Liver (tissue), 9 donors: Measurements from ENCODE around the gene TRIM15. TPM values are rescaled to one million over a fixed set of nuclear protein-coding genes. Genes with fewer than 3 reads are reported as not detected.

Source experiments
- DNase-seq: peaks from one replicate; pipeline ENCODE4 v3.0.0-alpha.2; 2017; ENCODE audit warnings: low spot score
- H3K27ac ChIP-seq, 2 donors: one replicate each; pipeline ENCODE4 v1.7.0; 2013; ENCODE audit warnings: inconsistent platforms in 2 of 2, low read length in 2 of 2, control low read depth in 1 of 2, low read depth in 1 of 2, mild to moderate bottlenecking in 1 of 2
- H3K27me3 ChIP-seq, 4 donors: one replicate each; pipeline versions ENCODE4 v1.6.1 to v1.7.0; 2013; ENCODE audit warnings: low read length in 3 of 4, inconsistent platforms in 1 of 4, mild to moderate bottlenecking in 1 of 4, moderate library complexity in 1 of 4; ENCODE audit not compliant: control insufficient read depth in 4 of 4, insufficient read depth in 4 of 4
- H3K36me3 ChIP-seq, 4 donors: one replicate each; pipeline versions ENCODE4 v1.6.1 to v1.7.0; 2013; ENCODE audit warnings: low read length in 3 of 4, mild to moderate bottlenecking in 3 of 4, low read depth in 1 of 4, moderate library complexity in 1 of 4; ENCODE audit not compliant: control insufficient read depth in 4 of 4, insufficient read depth in 3 of 4
- H3K4me1 ChIP-seq, 4 donors: one replicate each; pipeline versions ENCODE4 v1.6.1 to v1.7.0; 2013; ENCODE audit warnings: low read length in 3 of 4, mild to moderate bottlenecking in 3 of 4, moderate library complexity in 1 of 4; ENCODE audit not compliant: control insufficient read depth in 4 of 4, insufficient read depth in 4 of 4
- H3K4me3 ChIP-seq, 3 donors: one replicate each; pipeline versions ENCODE4 v1.6.1 to v1.7.0; 2013; ENCODE audit warnings: low read length in 3 of 3, control low read depth in 1 of 3, low read depth in 1 of 3, mild to moderate bottlenecking in 1 of 3
- H3K9ac ChIP-seq, 2 donors: one replicate each; pipeline ENCODE4 v1.7.0; 2013; ENCODE audit warnings: low read length in 2 of 2, mild to moderate bottlenecking in 2 of 2, moderate library complexity in 2 of 2, control low read depth in 1 of 2, low read depth in 1 of 2
- H3K9me3 ChIP-seq, 4 donors: one replicate each; pipeline versions ENCODE4 v1.6.1 to v1.7.0; 2013; ENCODE audit warnings: low read length in 3 of 4; ENCODE audit not compliant: control insufficient read depth in 4 of 4
- ATF3 ChIP-seq: IDR thresholded peaks from 2 replicates; pipeline ENCODE4 v1.6.1; 2016; ENCODE audit warnings: antibody characterized with exemption
- CTCF ChIP-seq: fragments of 150-350 bp; IDR thresholded peaks from 2 replicates; pipeline ENCODE4 v1.5.1; 2017; ENCODE audit warnings: improper control_type of control experiment, low read depth, low read length; ENCODE audit not compliant: missing input control
- EGR1 ChIP-seq, 2 donors: IDR thresholded peaks; 2 replicates each; pipeline ENCODE4 v1.6.1; 2016 to 2018; ENCODE audit warnings: antibody characterized with exemption in 2 of 2, low read depth in 2 of 2
- FOXA1 ChIP-seq: IDR thresholded peaks from 2 replicates; pipeline ENCODE4 v1.6.1; 2016; ENCODE audit warnings: antibody characterized with exemption
- FOXA2 ChIP-seq: IDR thresholded peaks from 2 replicates; pipeline ENCODE4 v1.6.1; 2016; ENCODE audit warnings: antibody characterized with exemption
- GABPA ChIP-seq, 2 donors: IDR thresholded peaks in 1 of 2; conservative IDR thresholded peaks in 1 of 2; 2 replicates each; pipeline ENCODE4 v1.6.1; 2016; ENCODE audit warnings: antibody characterized with exemption in 2 of 2, mild to moderate bottlenecking in 1 of 2, moderate library complexity in 1 of 2
- HNF4A ChIP-seq, 2 donors: conservative IDR thresholded peaks; 2 replicates each; pipeline ENCODE4 v1.6.1; 2016; ENCODE audit warnings: antibody characterized with exemption in 2 of 2, mild to moderate bottlenecking in 2 of 2
- HNF4G ChIP-seq: IDR thresholded peaks from 2 replicates; pipeline ENCODE4 v1.6.1; 2016; ENCODE audit warnings: antibody characterized with exemption
- JUND ChIP-seq, 2 donors: IDR thresholded peaks; 2 replicates each; pipeline ENCODE4 v1.6.1; 2016; ENCODE audit warnings: antibody characterized with exemption in 2 of 2
- MAX ChIP-seq: IDR thresholded peaks from 2 replicates; pipeline ENCODE4 v1.6.1; 2016; ENCODE audit warnings: antibody characterized with exemption
- NR2F2 ChIP-seq: IDR thresholded peaks from 2 replicates; pipeline ENCODE4 v1.6.1; 2016; ENCODE audit warnings: antibody characterized with exemption
- RAD21 ChIP-seq, 2 donors: IDR thresholded peaks; 2 replicates each; pipeline ENCODE4 v1.6.1; 2016; ENCODE audit warnings: antibody characterized with exemption in 2 of 2, mild to moderate bottlenecking in 2 of 2
- REST ChIP-seq: IDR thresholded peaks from 2 replicates; pipeline ENCODE4 v1.6.1; 2016; ENCODE audit warnings: antibody characterized with exemption, mild to moderate bottlenecking
- RXRA ChIP-seq, 2 donors: IDR thresholded peaks; 2 replicates each; pipeline ENCODE4 v1.6.1; 2017 to 2018; ENCODE audit warnings: antibody characterized with exemption in 2 of 2, mild to moderate bottlenecking in 1 of 2
- SP1 ChIP-seq: IDR thresholded peaks from 2 replicates; pipeline ENCODE4 v1.6.1; 2018; ENCODE audit warnings: antibody characterized with exemption, mild to moderate bottlenecking
- TAF1 ChIP-seq: conservative IDR thresholded peaks from 2 replicates; pipeline ENCODE4 v1.6.1; 2016; ENCODE audit warnings: antibody characterized with exemption, mild to moderate bottlenecking
- YY1 ChIP-seq: IDR thresholded peaks from 2 replicates; pipeline ENCODE4 v1.6.1; 2016; ENCODE audit warnings: antibody characterized with exemption, mild to moderate bottlenecking
- ZBTB33 ChIP-seq: IDR thresholded peaks from 2 replicates; pipeline ENCODE4 v1.6.1; 2016; ENCODE audit warnings: antibody characterized with exemption
- WGBS: extraction: QIAGEN DNeasy Blood & Tissue Kit; methylation state at CpG from one replicate; pipeline ENCODE4 v1.1.7; 2013; 5-methylcytosine and 5-hydroxymethylcytosine counted together
- polyA plus RNA-seq, 2 donors: library from polyadenylated mRNA; stranded (reverse) in 1 of 2; unstranded in 1 of 2; fragments of 200-250 nt in 1 of 2; fragments of >200 nt in 1 of 2; fragmentation: Nextera tagmentation in 1 of 2; extraction: Ambion mirVana in 1 of 2; gene quantifications; one replicate each; pipeline versions ENCODE4 v1.2.1 to v1.2.3, GENCODE V29; 2013 to 2015
- total RNA-seq, 2 donors: library from RNA; depleted of rRNA; stranded (reverse); fragments of >200 nt; gene quantifications; one replicate each; pipeline ENCODE4 v1.2.3, GENCODE V29; 2014
- donor health status: healthy.
- donor health status: healthy.
- donor health status: healthy.
- donor health status: healthy.
- donor health status: healthy.

Gene TRIM15
- total and polyA plus RNA-seq, 4 donors, result 1.6 to 2.8 (median 1.9) TPM

- whole genome bisulfite sequencing, result 50% methylated on average over 62 of the region's 62 CpGs
- Histone ChIP-seq H3K9me3 (no peaks in the 10 kb centered on the region), H3K9ac (no peak overlapping the region), H3K27ac (no peak overlapping the region), H3K4me1 (no peaks in the 10 kb centered on the region), H3K36me3 (peaks cover 0 to 18% (median 12%) of the 10 kb centered on the region in 4 donors), H3K4me3 (no peak overlapping the region), H3K27me3 (no peaks in the 10 kb centered on the region)
- DNase-seq, result peak; percentile 38
- no peak for TF ChIP-seq ATF3
- no peak for TF ChIP-seq EGR1 (IDR thresholded peaks at IDR 0.05; ENCODE audit: low read depth in 2 of 2)
- no peak for TF ChIP-seq RAD21 (IDR thresholded peaks at IDR 0.05)
- TF ChIP-seq SP1, result no peak
- no peak for TF ChIP-seq FOXA2
- no peak for TF ChIP-seq TAF1
- TF ChIP-seq REST, result no peak
- no peak for TF ChIP-seq ZBTB33
- TF ChIP-seq FOXA1, result no peak
- no peak for TF ChIP-seq HNF4A (conservative IDR thresholded peaks at IDR 0.05)
- TF ChIP-seq HNF4G, result no peak
- TF ChIP-seq GABPA (IDR thresholded peaks at IDR 0.05 in 1 of 2, conservative IDR thresholded peaks at IDR 0.05 in 1 of 2), result no peak
- no peak for TF ChIP-seq JUND (IDR thresholded peaks at IDR 0.05)
- TF ChIP-seq RXRA (IDR thresholded peaks at IDR 0.05), result no peak
- TF ChIP-seq CTCF, result no peak
- TF ChIP-seq NR2F2, result no peak
- no peak for TF ChIP-seq MAX
- TF ChIP-seq YY1, result no peak
These were observed 8.5 kb downstream of the TRIM15 start for GRCh38 chr6:30171677-30172471.
